Liver (tissue), 9 donors: ENCODE data around the gene EDA. TPM values are rescaled to one million over a fixed set of nuclear protein-coding genes. Genes with fewer than 3 reads are reported as not detected.

ENCODE experiments used
- DNase-seq: peaks from one replicate; pipeline ENCODE4 v3.0.0-alpha.2; 2017; ENCODE audit warnings: low spot score
- H3K27ac ChIP-seq, 2 donors: one replicate each; pipeline ENCODE4 v1.7.0; 2013; ENCODE audit warnings: inconsistent platforms in 2 of 2, low read length in 2 of 2, control low read depth in 1 of 2, low read depth in 1 of 2, mild to moderate bottlenecking in 1 of 2
- H3K27me3 ChIP-seq, 4 donors: one replicate each; pipeline versions ENCODE4 v1.6.1 to v1.7.0; 2013; ENCODE audit warnings: low read length in 3 of 4, inconsistent platforms in 1 of 4, mild to moderate bottlenecking in 1 of 4, moderate library complexity in 1 of 4; ENCODE audit not compliant: control insufficient read depth in 4 of 4, insufficient read depth in 4 of 4
- H3K36me3 ChIP-seq, 4 donors: one replicate each; pipeline versions ENCODE4 v1.6.1 to v1.7.0; 2013; ENCODE audit warnings: low read length in 3 of 4, mild to moderate bottlenecking in 3 of 4, low read depth in 1 of 4, moderate library complexity in 1 of 4; ENCODE audit not compliant: control insufficient read depth in 4 of 4, insufficient read depth in 3 of 4
- H3K4me1 ChIP-seq, 4 donors: one replicate each; pipeline versions ENCODE4 v1.6.1 to v1.7.0; 2013; ENCODE audit warnings: low read length in 3 of 4, mild to moderate bottlenecking in 3 of 4, moderate library complexity in 1 of 4; ENCODE audit not compliant: control insufficient read depth in 4 of 4, insufficient read depth in 4 of 4
- H3K4me3 ChIP-seq, 3 donors: one replicate each; pipeline versions ENCODE4 v1.6.1 to v1.7.0; 2013; ENCODE audit warnings: low read length in 3 of 3, control low read depth in 1 of 3, low read depth in 1 of 3, mild to moderate bottlenecking in 1 of 3
- H3K9ac ChIP-seq, 2 donors: one replicate each; pipeline ENCODE4 v1.7.0; 2013; ENCODE audit warnings: low read length in 2 of 2, mild to moderate bottlenecking in 2 of 2, moderate library complexity in 2 of 2, control low read depth in 1 of 2, low read depth in 1 of 2
- H3K9me3 ChIP-seq, 4 donors: one replicate each; pipeline versions ENCODE4 v1.6.1 to v1.7.0; 2013; ENCODE audit warnings: low read length in 3 of 4; ENCODE audit not compliant: control insufficient read depth in 4 of 4
- ATF3 ChIP-seq: IDR thresholded peaks from 2 replicates; pipeline ENCODE4 v1.6.1; 2016; ENCODE audit warnings: antibody characterized with exemption
- CTCF ChIP-seq: fragments of 150-350 bp; IDR thresholded peaks from 2 replicates; pipeline ENCODE4 v1.5.1; 2017; ENCODE audit warnings: improper control_type of control experiment, low read depth, low read length; ENCODE audit not compliant: missing input control
- EGR1 ChIP-seq, 2 donors: IDR thresholded peaks; 2 replicates each; pipeline ENCODE4 v1.6.1; 2016 to 2018; ENCODE audit warnings: antibody characterized with exemption in 2 of 2, low read depth in 2 of 2
- FOXA2 ChIP-seq: IDR thresholded peaks from 2 replicates; pipeline ENCODE4 v1.6.1; 2016; ENCODE audit warnings: antibody characterized with exemption
- GABPA ChIP-seq, 2 donors: IDR thresholded peaks in 1 of 2; conservative IDR thresholded peaks in 1 of 2; 2 replicates each; pipeline ENCODE4 v1.6.1; 2016; ENCODE audit warnings: antibody characterized with exemption in 2 of 2, mild to moderate bottlenecking in 1 of 2, moderate library complexity in 1 of 2
- HNF4G ChIP-seq: IDR thresholded peaks from 2 replicates; pipeline ENCODE4 v1.6.1; 2016; ENCODE audit warnings: antibody characterized with exemption
- MAX ChIP-seq: IDR thresholded peaks from 2 replicates; pipeline ENCODE4 v1.6.1; 2016; ENCODE audit warnings: antibody characterized with exemption
- NR2F2 ChIP-seq: IDR thresholded peaks from 2 replicates; pipeline ENCODE4 v1.6.1; 2016; ENCODE audit warnings: antibody characterized with exemption
- RAD21 ChIP-seq, 2 donors: IDR thresholded peaks; 2 replicates each; pipeline ENCODE4 v1.6.1; 2016; ENCODE audit warnings: antibody characterized with exemption in 2 of 2, mild to moderate bottlenecking in 2 of 2
- REST ChIP-seq: IDR thresholded peaks from 2 replicates; pipeline ENCODE4 v1.6.1; 2016; ENCODE audit warnings: antibody characterized with exemption, mild to moderate bottlenecking
- SP1 ChIP-seq: IDR thresholded peaks from 2 replicates; pipeline ENCODE4 v1.6.1; 2018; ENCODE audit warnings: antibody characterized with exemption, mild to moderate bottlenecking
- TAF1 ChIP-seq: conservative IDR thresholded peaks from 2 replicates; pipeline ENCODE4 v1.6.1; 2016; ENCODE audit warnings: antibody characterized with exemption, mild to moderate bottlenecking
- YY1 ChIP-seq: IDR thresholded peaks from 2 replicates; pipeline ENCODE4 v1.6.1; 2016; ENCODE audit warnings: antibody characterized with exemption, mild to moderate bottlenecking
- WGBS: extraction: QIAGEN DNeasy Blood & Tissue Kit; methylation state at CpG from one replicate; pipeline ENCODE4 v1.1.7; 2013; 5-methylcytosine and 5-hydroxymethylcytosine counted together
- polyA plus RNA-seq, 2 donors: library from polyadenylated mRNA; stranded (reverse) in 1 of 2; unstranded in 1 of 2; fragments of 200-250 nt in 1 of 2; fragments of >200 nt in 1 of 2; fragmentation: Nextera tagmentation in 1 of 2; extraction: Ambion mirVana in 1 of 2; gene quantifications; one replicate each; pipeline versions ENCODE4 v1.2.1 to v1.2.3, GENCODE V29; 2013 to 2015
- total RNA-seq, 2 donors: library from RNA; depleted of rRNA; stranded (reverse); fragments of >200 nt; gene quantifications; one replicate each; pipeline ENCODE4 v1.2.3, GENCODE V29; 2014
- donor health status: healthy.
- donor health status: healthy.
- donor health status: healthy.
- donor health status: healthy.
- donor health status: healthy.

EDA gene
- total and polyA plus RNA-seq, 4 donors: 0.39 to 2.6 (median 1.5) TPM

GRCh38 chrX:69896046-69896445, 280.1 kb downstream of the EDA start (continued):
- TF ChIP-seq REST: no peak
- TF ChIP-seq MAX: no peak

GRCh38 chrX:69900491-69900890, 284.6 kb downstream of the EDA start:
- no peaks in the 10 kb centered on the region for H3K27me3 ChIP-seq
- TF ChIP-seq TAF1 (no peak), FOXA2 (no peak), SP1 (no peak), NR2F2 (no peak), GABPA (IDR thresholded peaks at IDR 0.05 in 1 of 2, conservative IDR thresholded peaks at IDR 0.05 in 1 of 2) (no peak), REST (no peak), HNF4G (no peak)
- H3K9ac ChIP-seq: no peak overlapping the region
- DNase-seq: no peak
- H3K9me3 ChIP-seq: no peaks in the 10 kb centered on the region
- no peak overlapping the region for H3K27ac ChIP-seq
- no peaks in the 10 kb centered on the region for H3K4me1 ChIP-seq
- H3K4me3 ChIP-seq: no peak overlapping the region
- no peaks in the 10 kb centered on the region for H3K36me3 ChIP-seq
- WGBS: 96% methylated on average over 1 of the region's 1 CpG

- no peak overlapping the region for H3K4me3 ChIP-seq
- no peaks in the 10 kb centered on the region for H3K36me3 ChIP-seq
- H3K27ac ChIP-seq: no peak overlapping the region
- no peaks in the 10 kb centered on the region for H3K4me1 ChIP-seq
- 92% methylated on average over 8 of the region's 8 CpGs for WGBS
- H3K27me3 ChIP-seq: no peaks in the 10 kb centered on the region
- H3K9ac ChIP-seq: no peak overlapping the region
- peaks cover 0 to 2% (median 0%) of the 10 kb centered on the region in 4 donors for H3K9me3 ChIP-seq
- TF ChIP-seq TAF1 (no peak), EGR1 (IDR thresholded peaks at IDR 0.05; ENCODE audit: low read depth in 2 of 2) (no peak), CTCF (no peak), NR2F2 (no peak), RAD21 (IDR thresholded peaks at IDR 0.05) (no peak), HNF4G (no peak), FOXA2 (no peak), YY1 (no peak), ATF3 (no peak)
- no peak for DNase-seq
Observed at GRCh38 chrX:69906447-69906846, 290.5 kb downstream of the EDA start.
